H1 (cell line): Measurements from ENCODE around the gene IQSEC3. TPM values are rescaled to one million over a fixed set of nuclear protein-coding genes. Genes with fewer than 3 reads are reported as not detected.

Source experiments
- ASH2L ChIP-seq: fragments of 200-600, 300-600 bp; sonication (generic); IDR thresholded peaks from one replicate; pipeline ENCODE4 v1.7.1; 2017; ENCODE audit warnings: low read length
- EGR1 ChIP-seq: IDR thresholded peaks from 2 replicates; pipeline ENCODE4 v1.6.1; 2011; ENCODE audit warnings: low read depth, low read length, borderline replicate concordance
- EZH2 ChIP-seq: fragments of 200-600 bp; sonication (generic); IDR thresholded peaks from 2 replicates; pipeline ENCODE4 v1.7.1; 2012; ENCODE audit warnings: low read depth, mild to moderate bottlenecking, moderate library complexity, low read length, inconsistent platforms; ENCODE audit not compliant: severe bottlenecking
- MAFK ChIP-seq: IDR thresholded peaks from 2 replicates; pipeline ENCODE4 v1.6.1; 2012; ENCODE audit warnings: low read depth, mild to moderate bottlenecking, improper control_type of control experiment, low read length
- NANOG ChIP-seq: IDR thresholded peaks from 2 replicates; pipeline ENCODE4 v1.6.1; 2011; ENCODE audit warnings: low read length, low read depth, mild to moderate bottlenecking, inconsistent platforms; ENCODE audit not compliant: insufficient read depth, poor library complexity, severe bottlenecking
- NRF1 ChIP-seq: IDR thresholded peaks from 2 replicates; pipeline ENCODE4 v1.6.1; 2011; ENCODE audit warnings: mild to moderate bottlenecking, low read depth, low read length, improper control_type of control experiment
- SIN3A ChIP-seq, 2 experiments: IDR thresholded peaks in 1 of 2; conservative IDR thresholded peaks in 1 of 2; 2 replicates each; pipeline ENCODE4 v1.6.1; 2011 to 2012; ENCODE audit warnings: low read length in 2 of 2, improper control_type of control experiment in 1 of 2, low read depth in 1 of 2, mild to moderate bottlenecking in 1 of 2
- SIX5 ChIP-seq: IDR thresholded peaks from 2 replicates; pipeline ENCODE4 v1.6.1; 2011; ENCODE audit warnings: mild to moderate bottlenecking, low read depth, low read length
- polyA plus RNA-seq, 7 experiments: library from polyadenylated mRNA; depleted of rRNA in 3 of 7; stranded (reverse) in 5 of 7; unstranded in 2 of 7; fragments of >200 nt in 5 of 7; fragments of 200-250 nt in 2 of 7; gene quantifications; 1 replicate in 5 of 7; 2 replicates in 1 of 7; 4 replicates in 1 of 7; pipeline versions ENCODE4 v1.2.1 to v1.2.3, GENCODE V29; 2011 to 2013; ENCODE audit warnings: missing spikeins in 2 of 7, mixed read lengths in 2 of 7
- total RNA-seq: library from RNA; stranded (reverse); fragmentation: NEBNext Ultra II Directional; extraction: Animal tissue kit (Norgen Biotek cat#: 25700); gene quantifications from 2 replicates; pipeline ENCODE4 v1.2.1, GENCODE V29; 2021
- TF ChIP-seq, protein P1 (sequence below): IDR thresholded peaks from 2 replicates; pipeline ENCODE4 v1.6.1; 2011; ENCODE audit warnings: low read length, improper control_type of control experiment
- TF ChIP-seq, protein P2 (sequence below): IDR thresholded peaks from 2 replicates; pipeline ENCODE4 v1.6.1; 2012; ENCODE audit warnings: inconsistent platforms
- TF ChIP-seq, protein P3 (sequence below): IDR thresholded peaks from 2 replicates; pipeline ENCODE4 v1.6.1; 2012; ENCODE audit warnings: low read length, inconsistent platforms

IQSEC3 gene
- total and polyA plus RNA-seq, 2 of the 8 experiments (the other 6 are each of a cell fraction or from before 2014, with no cell fraction given), result 1.2 to 3.1 TPM

DNA sequence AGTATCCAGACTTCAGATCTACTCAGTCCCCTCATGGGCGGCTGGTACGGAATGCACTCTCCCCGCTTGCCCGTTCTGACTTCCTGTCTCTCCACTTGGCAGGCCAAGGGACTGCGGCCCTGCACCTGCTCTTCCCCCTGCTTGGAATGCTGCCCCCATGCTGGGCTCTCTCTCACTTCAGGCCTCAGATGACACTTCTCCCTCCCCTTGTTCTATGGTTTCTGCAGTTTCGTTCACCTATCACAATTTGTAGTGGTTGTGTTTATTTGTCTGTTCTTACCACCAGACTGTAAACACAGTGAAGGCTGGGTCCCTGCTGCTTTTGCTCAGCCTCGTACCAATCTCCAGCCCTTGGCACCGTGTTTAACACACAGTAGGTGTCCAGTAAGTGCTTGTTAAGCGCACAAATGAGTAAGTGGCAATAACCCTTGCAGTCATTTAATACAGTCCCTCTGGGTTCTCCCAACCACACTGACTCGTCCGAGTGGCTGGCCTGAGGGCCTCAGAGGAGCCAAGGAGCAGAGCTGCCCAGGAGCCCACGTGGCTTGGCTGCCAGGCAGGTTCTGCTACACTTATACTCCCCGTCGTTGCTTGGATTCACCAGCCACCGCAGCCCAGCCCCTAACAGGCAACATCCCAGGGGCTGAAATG is 135.6 kb downstream of the IQSEC3 start (continued):
- TF ChIP-seq, protein P1, sequence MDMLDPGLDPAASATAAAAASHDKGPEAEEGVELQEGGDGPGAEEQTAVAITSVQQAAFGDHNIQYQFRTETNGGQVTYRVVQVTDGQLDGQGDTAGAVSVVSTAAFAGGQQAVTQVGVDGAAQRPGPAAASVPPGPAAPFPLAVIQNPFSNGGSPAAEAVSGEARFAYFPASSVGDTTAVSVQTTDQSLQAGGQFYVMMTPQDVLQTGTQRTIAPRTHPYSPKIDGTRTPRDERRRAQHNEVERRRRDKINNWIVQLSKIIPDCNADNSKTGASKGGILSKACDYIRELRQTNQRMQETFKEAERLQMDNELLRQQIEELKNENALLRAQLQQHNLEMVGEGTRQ, result no peak
- peak; percentile 37 for TF ChIP-seq ASH2L
- TF ChIP-seq, protein P2, sequence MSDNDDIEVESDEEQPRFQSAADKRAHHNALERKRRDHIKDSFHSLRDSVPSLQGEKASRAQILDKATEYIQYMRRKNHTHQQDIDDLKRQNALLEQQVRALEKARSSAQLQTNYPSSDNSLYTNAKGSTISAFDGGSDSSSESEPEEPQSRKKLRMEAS, result no peak
- TF ChIP-seq, protein P3, sequence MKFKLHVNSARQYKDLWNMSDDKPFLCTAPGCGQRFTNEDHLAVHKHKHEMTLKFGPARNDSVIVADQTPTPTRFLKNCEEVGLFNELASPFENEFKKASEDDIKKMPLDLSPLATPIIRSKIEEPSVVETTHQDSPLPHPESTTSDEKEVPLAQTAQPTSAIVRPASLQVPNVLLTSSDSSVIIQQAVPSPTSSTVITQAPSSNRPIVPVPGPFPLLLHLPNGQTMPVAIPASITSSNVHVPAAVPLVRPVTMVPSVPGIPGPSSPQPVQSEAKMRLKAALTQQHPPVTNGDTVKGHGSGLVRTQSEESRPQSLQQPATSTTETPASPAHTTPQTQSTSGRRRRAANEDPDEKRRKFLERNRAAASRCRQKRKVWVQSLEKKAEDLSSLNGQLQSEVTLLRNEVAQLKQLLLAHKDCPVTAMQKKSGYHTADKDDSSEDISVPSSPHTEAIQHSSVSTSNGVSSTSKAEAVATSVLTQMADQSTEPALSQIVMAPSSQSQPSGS, result no peak
- TF ChIP-seq EGR1, result 0 out of 2 replicates have a peak, but pooled peaks have one; percentile 41
- TF ChIP-seq MAFK, result no peak
- TF ChIP-seq NANOG, result no peak
- 0 out of 4 replicates have a peak, but pooled peaks of 1 of the 2 experiments have one; percentile 36 for TF ChIP-seq SIN3A (conservative IDR thresholded peaks at IDR 0.05 in 1 of 2, IDR thresholded peaks at IDR 0.05 in 1 of 2; ENCODE audit: low read depth in 1 of 2, low read length in 2 of 2)
- no peak for TF ChIP-seq EZH2
- TF ChIP-seq SIX5, result no peak
- no peak for TF ChIP-seq NRF1
